Aorta (tissue), 5 donors: ENCODE results near the gene POLD4. TPM values are rescaled to one million over a fixed set of nuclear protein-coding genes. Genes with fewer than 3 reads are reported as not detected.

ENCODE experiments used
- ATAC-seq: fragments of 200-7000 bp; cut with Tn5 transposase; one replicate; pipeline ENCODE4 v1.9.1; 2022; ENCODE audit warnings: moderate library complexity; ENCODE audit not compliant: low FRiP score
- DNase-seq, 2 donors: peaks; one replicate each; pipeline ENCODE4 v3.0.0-alpha.2; 2020
- H3K27ac ChIP-seq, 2 donors: one replicate each; pipeline ENCODE4 v1.5.1; 2013; ENCODE audit warnings: low read length in 2 of 2, mild to moderate bottlenecking in 2 of 2, moderate library complexity in 2 of 2, control low read depth in 1 of 2, inconsistent platforms in 1 of 2, low read depth in 1 of 2
- H3K27me3 ChIP-seq, 2 donors: one replicate each; pipeline ENCODE4 v1.6.1; 2013; ENCODE audit warnings: control low read depth in 1 of 2, low read length in 1 of 2, mild to moderate bottlenecking in 1 of 2, moderate library complexity in 1 of 2; ENCODE audit not compliant: insufficient read depth in 2 of 2, control insufficient read depth in 1 of 2
- H3K36me3 ChIP-seq, 2 donors: one replicate each; pipeline ENCODE4 v1.6.1; 2013; ENCODE audit warnings: control low read depth in 1 of 2, low read length in 1 of 2, mild to moderate bottlenecking in 1 of 2; ENCODE audit not compliant: insufficient read depth in 2 of 2, control insufficient read depth in 1 of 2
- H3K4me1 ChIP-seq, 2 donors: one replicate each; pipeline ENCODE4 v1.6.1; 2013; ENCODE audit warnings: low read length in 2 of 2, control low read depth in 1 of 2, mild to moderate bottlenecking in 1 of 2, moderate library complexity in 1 of 2; ENCODE audit not compliant: insufficient read depth in 2 of 2, control insufficient read depth in 1 of 2
- H3K4me3 ChIP-seq, 2 donors: one replicate each; pipeline ENCODE4 v1.5.1; 2013; ENCODE audit warnings: low read length in 2 of 2, control low read depth in 1 of 2, mild to moderate bottlenecking in 1 of 2
- H3K9me3 ChIP-seq: one replicate; pipeline ENCODE4 v1.6.1; 2013; ENCODE audit warnings: mild to moderate bottlenecking, low read length; ENCODE audit not compliant: control insufficient read depth
- WGBS, 2 donors: extraction: QIAGEN DNeasy Blood & Tissue Kit; methylation state at CpG; one replicate each; pipeline ENCODE4 v1.1.7; 2013; 5-methylcytosine and 5-hydroxymethylcytosine counted together
- intact Hi-C, 2 donors: fragments of 100-400 bp; cut with DNase I; formaldehyde crosslinking; loops; one replicate each; pipeline versions ENCODE4 v1.14.2 to v1.15.0; 2022
- polyA plus RNA-seq, 2 donors: library from polyadenylated mRNA; stranded (reverse); fragments of 200-250 nt; gene quantifications; one replicate each; pipeline ENCODE4 v1.2.3, GENCODE V29; 2013
- total RNA-seq, 2 donors: library from RNA; stranded (reverse); fragmentation: NEBNext Ultra II Directional; extraction: Animal tissue kit (Norgen Biotek cat#: 25700); gene quantifications; one replicate each; pipeline ENCODE4 v1.2.1, GENCODE V29; 2021
- donor health status: healthy with polysubstance abuse.
- donor health status: Bipolar disorder and iron deficiency.
- donor health status: DM: no; HTN: no; CAD: no.
- donor health status: DM: no; HTN: no; CAD: no.
- donor health status: DM: yes; HTN: yes; CAD: no.

The POLD4 gene
- total and polyA plus RNA-seq, 4 donors: 82.7 to 338 (median 130) TPM

- H3K27me3 ChIP-seq: no peaks in the 10 kb centered on the region
- no peaks in the 10 kb centered on the region for H3K4me1 ChIP-seq
- H3K36me3 ChIP-seq: no peaks in the 10 kb centered on the region
- H3K9me3 ChIP-seq: no peaks in the 10 kb centered on the region
- H3K4me3 ChIP-seq: no peak overlapping the region
- WGBS, 2 donors: 41 to 43% methylated on average over 16 of the region's 16 CpGs
- DNase-seq: peak; percentile 84 to 92
- no peak overlapping the region for H3K27ac ChIP-seq
- intact Hi-C loops: loop anchor here (2.0 to 5.0 kb wide), 3 partner anchors 26 to 120 kb away; no protein-coding TSS in a partner anchor
- ATAC-seq: peak; percentile 94
These were observed 29.2 kb upstream of the POLD4 start for GRCh38 chr11:67382276-67383136.

DNA sequence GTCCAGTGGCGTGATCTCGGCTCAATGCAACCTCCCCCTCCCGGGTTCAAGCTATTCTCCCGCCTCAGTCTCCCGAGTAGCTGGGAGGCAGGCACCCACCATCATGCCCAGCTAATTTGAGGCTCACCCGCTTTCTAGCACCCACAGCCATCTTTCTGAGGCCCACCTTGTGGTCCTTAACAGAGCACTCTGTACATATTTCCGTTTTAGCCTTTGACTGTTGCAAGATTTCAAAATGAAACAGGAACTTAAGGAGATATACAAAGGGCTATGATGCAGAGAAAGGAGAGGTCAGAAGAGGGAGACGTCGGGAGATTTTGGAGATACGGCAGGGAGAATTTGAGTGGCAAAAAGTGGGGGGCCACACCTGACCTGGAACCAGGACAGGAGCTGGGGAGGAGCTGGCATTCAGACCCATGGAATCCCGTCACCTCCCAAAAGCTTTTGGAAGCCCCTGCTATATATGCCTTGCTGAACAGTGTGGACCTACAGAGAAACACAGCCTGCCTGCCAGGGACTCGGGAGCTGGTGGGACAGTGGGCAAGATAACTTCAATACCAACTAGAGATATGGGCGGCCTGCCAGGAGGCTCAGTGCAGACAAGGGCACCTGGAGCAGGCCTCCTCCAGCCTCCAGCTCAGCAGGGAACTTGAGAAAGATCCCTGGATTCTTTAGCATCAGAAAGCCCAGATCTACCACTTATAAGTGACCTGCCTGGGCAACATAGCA is 28.1 kb upstream of the POLD4 start:
- H3K36me3 ChIP-seq: no peaks in the 10 kb centered on the region
- 83 to 86% methylated on average over 13 of the region's 13 CpGs for WGBS, 2 donors
- intact Hi-C loops: loop anchor here (5.0 kb wide), 2 partner anchors 34 to 119 kb away; no protein-coding TSS in a partner anchor
- no peak overlapping the region for H3K4me3 ChIP-seq
- ATAC-seq: no peak
- peak in 1 of 2 donors; percentile 35 for DNase-seq
- H3K27me3 ChIP-seq: no peaks in the 10 kb centered on the region
- H3K4me1 ChIP-seq: no peaks in the 10 kb centered on the region
- H3K9me3 ChIP-seq: no peaks in the 10 kb centered on the region
- H3K27ac ChIP-seq: no peak overlapping the region

- no peaks in the 10 kb centered on the region for H3K36me3 ChIP-seq
- no peak overlapping the region for H3K4me3 ChIP-seq
- H3K27me3 ChIP-seq: no peaks in the 10 kb centered on the region
- no peaks in the 10 kb centered on the region for H3K9me3 ChIP-seq
- no peaks in the 10 kb centered on the region for H3K4me1 ChIP-seq
- ATAC-seq (no peak), DNase-seq (peak in 1 of 2 donors; percentile 33)
- H3K27ac ChIP-seq: no peak overlapping the region
- 81 to 86% methylated on average over 23 of the region's 23 CpGs for WGBS, 2 donors
- intact Hi-C loops: loop anchor here (5.0 kb wide), 2 partner anchors 32 to 117 kb away; no protein-coding TSS in a partner anchor
These were observed 26.0 kb upstream of the POLD4 start for GRCh38 chr11:67379061-67380058.

GRCh38 chr11:67378544-67378943 is 25.2 kb upstream of the POLD4 start:
- no peak for DNase-seq
- no peak overlapping the region for H3K4me3 ChIP-seq
- no peaks in the 10 kb centered on the region for H3K36me3 ChIP-seq
- no peaks in the 10 kb centered on the region for H3K9me3 ChIP-seq
- intact Hi-C loops: no loop called here
- no peaks in the 10 kb centered on the region for H3K4me1 ChIP-seq
- no peak for ATAC-seq
- no peaks in the 10 kb centered on the region for H3K27me3 ChIP-seq
- WGBS, 2 donors: 90 to 91% methylated on average over 4 of the region's 4 CpGs
- H3K27ac ChIP-seq: no peak overlapping the region

DNA sequence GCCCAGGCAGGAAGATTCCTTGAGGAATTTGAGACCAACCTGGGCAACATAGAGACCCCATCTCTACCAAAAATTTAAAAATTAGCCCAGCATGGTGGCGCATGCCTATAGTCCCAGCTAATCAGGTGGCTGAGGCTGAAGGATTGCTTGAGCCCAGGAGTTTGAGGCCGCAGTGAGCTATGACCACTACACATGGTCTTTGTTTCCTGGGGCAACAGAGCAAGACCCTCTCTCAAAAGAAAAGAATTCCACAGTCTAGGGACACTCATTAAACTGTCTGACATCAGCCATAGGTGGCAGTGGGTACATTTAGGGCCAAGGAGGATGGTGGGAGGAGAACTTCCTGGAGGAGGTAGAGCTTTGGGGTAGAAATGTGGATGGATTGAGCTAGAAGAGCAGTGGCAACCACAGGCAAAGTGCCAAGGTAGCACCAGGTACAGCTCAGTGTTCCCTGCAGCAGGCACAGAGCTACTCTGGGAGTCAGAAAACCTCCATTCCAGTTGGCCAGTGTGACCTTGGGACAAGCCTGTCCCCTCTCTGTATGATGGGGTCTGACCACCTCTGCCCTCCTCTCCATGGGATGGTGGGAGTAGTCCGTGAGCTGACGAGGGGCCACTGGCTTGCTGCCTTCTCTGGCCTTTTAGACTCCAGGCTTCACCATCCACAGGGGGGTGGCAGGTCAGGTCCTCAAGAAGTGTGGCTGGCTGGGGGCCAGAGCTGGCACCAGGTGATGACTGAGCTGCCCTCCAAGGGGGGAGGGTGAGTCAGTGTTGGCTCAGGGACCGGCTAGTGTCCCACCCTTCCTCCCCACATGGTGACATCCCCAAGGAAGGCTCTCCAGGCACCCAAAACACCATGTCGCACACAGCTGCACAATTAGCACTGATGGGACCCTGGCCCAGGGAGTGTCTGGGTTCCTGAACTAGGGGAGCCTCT is 23.8 kb upstream of the POLD4 start:
- H3K27ac ChIP-seq: no peak overlapping the region
- no peaks in the 10 kb centered on the region for H3K4me1 ChIP-seq
- H3K27me3 ChIP-seq: no peaks in the 10 kb centered on the region
- intact Hi-C loops: no loop called here
- no peak for ATAC-seq
- WGBS, 2 donors: 85 to 87% methylated on average over 6 of the region's 6 CpGs
- peak in 1 of 2 donors; percentile 49 for DNase-seq
- H3K9me3 ChIP-seq: no peaks in the 10 kb centered on the region
- no peak overlapping the region for H3K4me3 ChIP-seq
- H3K36me3 ChIP-seq: no peaks in the 10 kb centered on the region

- no peak overlapping the region for H3K4me3 ChIP-seq
- intact Hi-C loops: no loop called here
- H3K27me3 ChIP-seq: no peaks in the 10 kb centered on the region
- WGBS, 2 donors: 66 to 72% methylated on average over 7 of the region's 7 CpGs
- no peak overlapping the region for H3K27ac ChIP-seq
- H3K4me1 ChIP-seq: no peaks in the 10 kb centered on the region
- ATAC-seq (no peak), DNase-seq (peak in 1 of 2 donors; percentile 34)
- H3K36me3 ChIP-seq: no peaks in the 10 kb centered on the region
- no peaks in the 10 kb centered on the region for H3K9me3 ChIP-seq
These were observed 22.9 kb upstream of the POLD4 start for GRCh38 chr11:67376063-67376820.

- Histone ChIP-seq H3K27ac (no peak overlapping the region), H3K4me1 (no peaks in the 10 kb centered on the region), H3K36me3 (no peaks in the 10 kb centered on the region), H3K4me3 (no peak overlapping the region), H3K27me3 (no peaks in the 10 kb centered on the region), H3K9me3 (no peaks in the 10 kb centered on the region)
- intact Hi-C loops: no loop called here
- 52 to 59% methylated on average over 15 of the region's 15 CpGs for WGBS, 2 donors
- ATAC-seq (no peak), DNase-seq (peak in 1 of 2 donors; percentile 38)
These were observed 22.1 kb upstream of the POLD4 start for GRCh38 chr11:67375320-67376055.
